ENCODE data around the gene GAK. TPM values are rescaled to one million over a fixed set of nuclear protein-coding genes. Genes with fewer than 3 reads are reported as not detected.

Gene GAK
- total RNA-seq, 1 experiment from 2014 or later = 117 TPM

GRCh38 chr4:826508-827208 is 105.5 kb downstream of the GAK start:
- no peak overlapping the region for H3K4me2 ChIP-seq (ENCODE audit: low read length)
- no peak overlapping the region for H3K9ac ChIP-seq (ENCODE audit: low read length)
- ChIA-PET POLR2A (ENCODE audit: unreplicated experiment) (no interaction called here), CTCF (no interaction called here)
- ATAC-seq (no peak), DNase-seq (no peak)
- H3K79me2 ChIP-seq (ENCODE audit: low read length) = no peaks in the 10 kb centered on the region
- peaks cover 10% of the 10 kb centered on the region; the same call in 1 of the 2 replicates for H3K27me3 ChIP-seq (ENCODE audit: low read length)
- TF ChIP-seq EZH2 (IDR thresholded peaks at IDR 0.05; ENCODE audit: low read length, unreplicated experiment) = no peak
- no peak for TF ChIP-seq CTCF (conservative IDR thresholded peaks at IDR 0.05; ENCODE audit: low read depth, low read length)
- TF ChIP-seq EZH2phosphoT487 (IDR thresholded peaks at IDR 0.05; ENCODE audit: borderline replicate concordance, low read length) = no peak
- no TSS peak for BruUV-seq (replicated peaks)
- H3K27ac ChIP-seq (ENCODE audit: low read length) = no peak overlapping the region
- no peaks in the 10 kb centered on the region for H3K9me2 ChIP-seq (replicated peaks; ENCODE audit: low read length)
- H4K20me1 ChIP-seq (ENCODE audit: low read length) = no peaks in the 10 kb centered on the region
- no peaks in the 10 kb centered on the region for H3F3A ChIP-seq (ENCODE audit: low read length, unreplicated experiment)
- no peaks in the 10 kb centered on the region for H3K9me3 ChIP-seq (ENCODE audit: low read length)
- H2AFZ ChIP-seq (ENCODE audit: low read length) = no peak overlapping the region
- H3K36me3 ChIP-seq (ENCODE audit: low read depth, low read length) = no peaks in the 10 kb centered on the region
- no peaks in the 10 kb centered on the region for H3K4me1 ChIP-seq (ENCODE audit: insufficient read depth, low read length)
- intact Hi-C loops (cut with micrococcal nuclease) = no loop called here
- H3K4me3 ChIP-seq (ENCODE audit: low read length) = no peak overlapping the region

GRCh38 chr4:825971-826330 is 106.2 kb downstream of the GAK start, which contains the start of gene CPLX1:
TSS of gene CPLX1 (minus strand) at chr4:826129. CDS start at chr4:824522, 1,607 bp downstream.
- no peak within 1 kb of the TSS for H3K9ac ChIP-seq (ENCODE audit: low read length)
- no peak within 1 kb of the TSS for H2AFZ ChIP-seq (ENCODE audit: low read length)
- H3K36me3 ChIP-seq (ENCODE audit: low read depth, low read length) = no peaks in the 10 kb centered on the region
- no peaks in the 10 kb centered on the region for H4K20me1 ChIP-seq (ENCODE audit: low read length)
- no TSS peak for BruUV-seq (replicated peaks)
- no peak within 1 kb of the TSS for H3K4me2 ChIP-seq (ENCODE audit: low read length)
- H3K9me3 ChIP-seq (ENCODE audit: low read length) = no peaks in the 10 kb centered on the region
- ATAC-seq = no peak
- H3K79me2 ChIP-seq (ENCODE audit: low read length) = no peaks in the 10 kb centered on the region
- ChIA-PET CTCF (no interaction called here), POLR2A (ENCODE audit: unreplicated experiment) (no interaction called here)
- no peaks in the 10 kb centered on the region for H3F3A ChIP-seq (ENCODE audit: low read length, unreplicated experiment)
- H3K27ac ChIP-seq (ENCODE audit: low read length) = no peak within 1 kb of the TSS
- H3K9me2 ChIP-seq (replicated peaks; ENCODE audit: low read length) = no peaks in the 10 kb centered on the region
- no peak within 1 kb of the TSS for H3K4me3 ChIP-seq (ENCODE audit: low read length)
- DNase-seq = peak; percentile 6
- H3K27me3 ChIP-seq (ENCODE audit: low read length) = peaks cover 10% of the 10 kb centered on the region; the same call in 1 of the 2 replicates
- TF ChIP-seq CTCF (conservative IDR thresholded peaks at IDR 0.05; ENCODE audit: low read depth, low read length) (no peak), EZH2 (IDR thresholded peaks at IDR 0.05; ENCODE audit: low read length, unreplicated experiment) (no peak), EZH2phosphoT487 (IDR thresholded peaks at IDR 0.05; ENCODE audit: borderline replicate concordance, low read length) (no peak)
- H3K4me1 ChIP-seq (ENCODE audit: insufficient read depth, low read length) = no peaks in the 10 kb centered on the region
- intact Hi-C loops (cut with micrococcal nuclease) = no loop called here
